DOHH2 (cell line): ENCODE measurements around the gene UBE2S.
A peak's percentile ranks its signal among the peaks of the same experiment; 100 is the strongest.

Experiments
- H3F3A ChIP-seq: fragments of 200-600 bp; sonication (generic), shearing (Covaris generic); 2 replicates; pipeline ENCODE4 v1.6.0; 2016; ENCODE audit warnings: antibody characterized with exemption, mild to moderate bottlenecking; ENCODE audit not compliant: control insufficient read depth, insufficient read depth
- H3K27ac ChIP-seq: fragments of 200-600 bp; sonication (generic); 2 replicates; pipeline ENCODE4 v1.5.1; 2014; ENCODE audit warnings: low read depth, mild to moderate bottlenecking, low read length, moderate library complexity
- H3K27me3 ChIP-seq: fragments of 200-600 bp; sonication (generic); 2 replicates; pipeline ENCODE4 v1.6.1; 2014; ENCODE audit warnings: mild to moderate bottlenecking, low read length, mixed read lengths; ENCODE audit not compliant: control insufficient read depth
- H3K36me3 ChIP-seq: fragments of 200-600 bp; sonication (generic); 2 replicates; pipeline ENCODE4 v1.6.1; 2014; ENCODE audit warnings: mild to moderate bottlenecking, low read length, moderate library complexity, mixed read lengths; ENCODE audit not compliant: control insufficient read depth
- H3K4me1 ChIP-seq: fragments of 200-600 bp; sonication (generic); 2 replicates; pipeline ENCODE4 v1.6.1; 2014; ENCODE audit warnings: mild to moderate bottlenecking, low read length, mixed read lengths; ENCODE audit not compliant: control insufficient read depth
- H3K4me2 ChIP-seq: fragments of 200-600 bp; sonication (generic); 2 replicates; pipeline ENCODE4 v1.6.0; 2014; ENCODE audit warnings: mild to moderate bottlenecking, low read length, moderate library complexity
- H3K4me3 ChIP-seq: fragments of 200-600 bp; sonication (generic); 2 replicates; pipeline ENCODE4 v1.5.1; 2014; ENCODE audit warnings: mild to moderate bottlenecking, low read length, mixed read lengths
- H3K79me2 ChIP-seq: fragments of 200-600 bp; sonication (generic); 2 replicates; pipeline ENCODE4 v1.6.1; 2014; ENCODE audit warnings: mild to moderate bottlenecking, low read length, mixed read lengths; ENCODE audit not compliant: control insufficient read depth
- H3K9me2 ChIP-seq: fragments of 200-600 bp; sonication (generic); replicated peaks from 2 replicates; pipeline ENCODE4 v1.6.1; 2014; ENCODE audit warnings: mild to moderate bottlenecking, low read length, mixed read lengths; ENCODE audit not compliant: control insufficient read depth
- H3K9me3 ChIP-seq: fragments of 200-600 bp; sonication (generic); 2 replicates; pipeline ENCODE4 v1.6.1; 2014; ENCODE audit warnings: antibody characterized with exemption, low read length, mixed read lengths; ENCODE audit not compliant: control insufficient read depth, insufficient read depth
- H4K20me1 ChIP-seq: fragments of 200-600 bp; sonication (generic); 2 replicates; pipeline ENCODE4 v1.6.0; 2014; ENCODE audit warnings: low read depth, mild to moderate bottlenecking, antibody characterized with exemption, low read length, moderate library complexity; ENCODE audit not compliant: control insufficient read depth, insufficient read depth
- EZH2phosphoT487 ChIP-seq: fragments of 200-600 bp; sonication (generic); IDR thresholded peaks from 2 replicates; pipeline ENCODE4 v1.6.1; 2017; ENCODE audit warnings: borderline replicate concordance, mild to moderate bottlenecking, antibody characterized with exemption, low read length, moderate library complexity, mixed read lengths
- TF ChIP-seq, protein P1 (sequence below): fragments of 200-600 bp; sonication (generic); IDR thresholded peaks from one replicate; pipeline ENCODE4 v1.5.1; 2014; ENCODE audit warnings: antibody characterized with exemption, mild to moderate bottlenecking, low read depth, low read length; ENCODE audit not compliant: poor library complexity, severe bottlenecking

UBE2S gene

DNA sequence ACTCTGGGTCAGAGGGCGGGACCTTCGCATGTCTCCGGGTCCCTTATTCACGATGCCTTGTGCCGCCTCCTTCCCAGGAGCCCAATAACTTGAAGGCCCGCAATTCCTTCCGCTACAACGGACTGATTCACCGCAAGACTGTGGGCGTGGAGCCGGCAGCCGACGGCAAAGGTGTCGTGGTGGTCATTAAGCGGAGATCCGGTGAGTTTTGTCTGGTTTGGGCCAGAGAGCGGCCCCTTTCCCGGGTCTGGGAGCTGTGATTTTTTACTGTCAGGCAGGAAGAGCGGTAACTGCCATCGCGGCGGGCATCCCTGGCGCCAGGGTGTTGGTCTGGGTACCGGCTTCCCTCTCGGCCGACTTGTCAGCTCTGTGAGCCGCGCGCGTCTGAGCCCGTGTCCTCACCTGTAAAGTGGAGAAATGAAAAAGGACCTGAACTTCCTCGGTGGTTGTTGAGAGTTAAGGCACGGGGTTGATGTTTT lies 21.1 kb downstream of the UBE2S start:
- H3F3A ChIP-seq: peaks cover 64% of the 10 kb centered on the region

DNA sequence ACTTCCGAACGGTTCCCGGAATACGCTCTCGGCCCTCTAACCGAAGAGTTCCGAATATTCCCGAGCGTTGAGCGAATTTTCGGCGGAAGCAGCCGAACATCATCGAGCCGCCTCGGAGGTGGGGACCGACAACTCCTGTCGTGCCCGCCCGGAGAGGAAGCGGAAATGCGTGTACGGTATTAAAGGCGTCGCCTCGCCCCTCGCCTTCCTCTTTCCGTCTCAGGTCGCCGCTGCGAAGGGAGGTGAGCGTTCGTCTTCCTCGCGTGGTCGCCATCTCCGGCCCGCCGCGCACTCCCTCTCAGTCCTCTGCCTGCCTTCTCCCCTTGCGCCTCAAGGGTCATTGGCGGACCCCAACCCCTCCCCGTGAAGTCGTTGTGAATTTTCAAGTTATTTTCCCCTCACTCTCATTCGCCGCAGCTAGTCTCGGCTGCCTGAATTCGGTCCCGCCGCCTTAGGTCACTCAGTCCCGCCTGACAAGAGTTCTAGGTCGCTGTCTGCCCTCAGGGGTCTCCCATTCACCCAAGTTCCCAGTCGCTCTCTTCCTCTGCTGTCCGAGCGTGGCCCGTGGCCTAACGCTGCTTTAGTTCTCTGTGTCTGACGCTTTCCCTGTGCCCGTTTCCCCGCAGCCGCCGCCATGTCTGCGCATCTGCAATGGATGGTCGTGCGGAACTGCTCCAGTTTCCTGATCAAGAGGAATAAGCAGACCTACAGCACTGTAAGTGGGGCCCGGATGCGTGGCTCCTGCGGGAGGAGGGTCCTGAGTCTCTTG lies 21.7 kb downstream of the UBE2S start, which contains the start of gene RPL28:
RPL28 (plus strand) TSS at position 209 of the 769 bp plus-strand sequence; CDS start at position 635, 426 bp downstream.
- H3K27me3 ChIP-seq: peaks cover 3% of the 10 kb centered on the region; the same call in 1 of the 2 replicates
- peak within 1 kb of the TSS; percentile 97 for H3K27ac ChIP-seq
- peak within 1 kb of the TSS; percentile 99 for H3K4me3 ChIP-seq
- H3K9me3 ChIP-seq: no peaks in the 10 kb centered on the region
- peaks cover 34% of the 10 kb centered on the region for H4K20me1 ChIP-seq
- peaks cover 60% of the 10 kb centered on the region for H3K79me2 ChIP-seq
- TF ChIP-seq EZH2phosphoT487: no peak
- TF ChIP-seq, protein P1, sequence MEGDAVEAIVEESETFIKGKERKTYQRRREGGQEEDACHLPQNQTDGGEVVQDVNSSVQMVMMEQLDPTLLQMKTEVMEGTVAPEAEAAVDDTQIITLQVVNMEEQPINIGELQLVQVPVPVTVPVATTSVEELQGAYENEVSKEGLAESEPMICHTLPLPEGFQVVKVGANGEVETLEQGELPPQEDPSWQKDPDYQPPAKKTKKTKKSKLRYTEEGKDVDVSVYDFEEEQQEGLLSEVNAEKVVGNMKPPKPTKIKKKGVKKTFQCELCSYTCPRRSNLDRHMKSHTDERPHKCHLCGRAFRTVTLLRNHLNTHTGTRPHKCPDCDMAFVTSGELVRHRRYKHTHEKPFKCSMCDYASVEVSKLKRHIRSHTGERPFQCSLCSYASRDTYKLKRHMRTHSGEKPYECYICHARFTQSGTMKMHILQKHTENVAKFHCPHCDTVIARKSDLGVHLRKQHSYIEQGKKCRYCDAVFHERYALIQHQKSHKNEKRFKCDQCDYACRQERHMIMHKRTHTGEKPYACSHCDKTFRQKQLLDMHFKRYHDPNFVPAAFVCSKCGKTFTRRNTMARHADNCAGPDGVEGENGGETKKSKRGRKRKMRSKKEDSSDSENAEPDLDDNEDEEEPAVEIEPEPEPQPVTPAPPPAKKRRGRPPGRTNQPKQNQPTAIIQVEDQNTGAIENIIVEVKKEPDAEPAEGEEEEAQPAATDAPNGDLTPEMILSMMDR: no peak
- H3F3A ChIP-seq: peaks cover 58% of the 10 kb centered on the region
- H3K36me3 ChIP-seq: peaks cover 54% of the 10 kb centered on the region
- H3K4me2 ChIP-seq: peak within 1 kb of the TSS; percentile 99
- no peaks in the 10 kb centered on the region for H3K9me2 ChIP-seq
- peaks cover 63% of the 10 kb centered on the region for H3K4me1 ChIP-seq

More for the DNA sequence above, 21.1 kb downstream of the UBE2S start:
- H3K9me2 ChIP-seq: no peaks in the 10 kb centered on the region
- H3K4me2 ChIP-seq: peak overlapping the region; percentile 99
- H3K4me1 ChIP-seq: peaks cover 67% of the 10 kb centered on the region
- peaks cover 36% of the 10 kb centered on the region for H4K20me1 ChIP-seq
- H3K79me2 ChIP-seq: peaks cover 58% of the 10 kb centered on the region
- peaks cover 54% of the 10 kb centered on the region for H3K36me3 ChIP-seq
- H3K27me3 ChIP-seq: peaks cover 3% of the 10 kb centered on the region; the same call in 1 of the 2 replicates
- H3K9me3 ChIP-seq: no peaks in the 10 kb centered on the region
- peak overlapping the region; percentile 99 for H3K4me3 ChIP-seq
- TF ChIP-seq EZH2phosphoT487: no peak
- H3K27ac ChIP-seq: peak overlapping the region; percentile 97

DNA sequence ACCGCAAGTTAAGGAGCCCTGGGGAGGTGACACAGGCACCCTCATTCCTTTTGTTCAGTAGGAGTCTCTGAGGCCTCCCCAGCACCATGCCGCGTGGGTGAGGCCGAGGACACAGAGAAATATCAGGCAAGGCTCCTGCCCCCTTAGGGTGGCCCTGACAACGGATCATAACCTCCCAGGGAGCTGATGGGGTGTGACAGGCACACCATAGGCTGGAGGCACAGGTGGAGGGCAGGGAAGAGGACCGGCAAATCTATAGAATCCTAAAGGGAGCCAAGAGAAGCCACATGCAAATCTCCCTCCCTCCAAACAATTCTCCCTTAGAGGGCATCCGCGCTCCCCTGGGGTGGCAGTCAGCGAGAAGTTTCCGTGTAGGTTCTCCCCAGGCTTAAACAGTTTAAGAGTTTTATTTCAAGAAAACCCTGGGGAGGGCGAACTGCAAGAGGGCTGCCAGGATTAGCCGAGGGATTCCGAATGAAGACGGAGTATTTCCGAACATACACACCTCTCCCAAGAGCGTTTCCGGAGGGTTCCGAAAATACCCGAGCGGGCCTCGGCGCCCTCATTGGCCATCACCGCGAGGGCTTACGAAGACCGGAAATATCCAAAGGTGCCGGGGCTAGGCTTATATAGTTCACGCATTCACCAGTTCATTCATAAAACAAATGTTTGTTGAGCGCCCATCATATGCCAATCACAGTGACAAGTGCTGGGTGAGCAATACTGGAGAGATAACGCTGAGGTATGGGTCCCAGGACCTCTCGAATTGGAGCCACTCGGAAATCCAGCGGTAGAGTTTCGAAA lies 22.5 kb downstream of the UBE2S start:
- peaks cover 57% of the 10 kb centered on the region for H3K4me1 ChIP-seq
- H3K27me3 ChIP-seq: peaks cover 3% of the 10 kb centered on the region; the same call in 1 of the 2 replicates
- H4K20me1 ChIP-seq: peaks cover 30% of the 10 kb centered on the region
- H3F3A ChIP-seq: peaks cover 50% of the 10 kb centered on the region
- H3K9me3 ChIP-seq: no peaks in the 10 kb centered on the region
- H3K27ac ChIP-seq: peak overlapping the region; percentile 97
- no peaks in the 10 kb centered on the region for H3K9me2 ChIP-seq
- peak overlapping the region; percentile 99 for H3K4me3 ChIP-seq
- peak overlapping the region; percentile 99 for H3K4me2 ChIP-seq
- H3K36me3 ChIP-seq: peaks cover 52% of the 10 kb centered on the region
- peaks cover 60% of the 10 kb centered on the region for H3K79me2 ChIP-seq
- TF ChIP-seq, protein P1: no peak
- no peak for TF ChIP-seq EZH2phosphoT487
